PC-9 (cell line): ENCODE results near the gene RASGEF1C.

Source experiments
- EZH2 ChIP-seq: fragments of 200-600 bp; sonication (generic); IDR thresholded peaks from 2 replicates; pipeline ENCODE4 v1.8.0; 2017; ENCODE audit warnings: antibody characterized with exemption, low read depth
- TF ChIP-seq, protein P1 (sequence below): fragments of 200-600 bp; sonication (generic); conservative IDR thresholded peaks from 2 replicates; pipeline ENCODE4 v1.6.1; 2017; ENCODE audit warnings: mixed run types, antibody characterized with exemption, mild to moderate bottlenecking, moderate library complexity

DNA sequence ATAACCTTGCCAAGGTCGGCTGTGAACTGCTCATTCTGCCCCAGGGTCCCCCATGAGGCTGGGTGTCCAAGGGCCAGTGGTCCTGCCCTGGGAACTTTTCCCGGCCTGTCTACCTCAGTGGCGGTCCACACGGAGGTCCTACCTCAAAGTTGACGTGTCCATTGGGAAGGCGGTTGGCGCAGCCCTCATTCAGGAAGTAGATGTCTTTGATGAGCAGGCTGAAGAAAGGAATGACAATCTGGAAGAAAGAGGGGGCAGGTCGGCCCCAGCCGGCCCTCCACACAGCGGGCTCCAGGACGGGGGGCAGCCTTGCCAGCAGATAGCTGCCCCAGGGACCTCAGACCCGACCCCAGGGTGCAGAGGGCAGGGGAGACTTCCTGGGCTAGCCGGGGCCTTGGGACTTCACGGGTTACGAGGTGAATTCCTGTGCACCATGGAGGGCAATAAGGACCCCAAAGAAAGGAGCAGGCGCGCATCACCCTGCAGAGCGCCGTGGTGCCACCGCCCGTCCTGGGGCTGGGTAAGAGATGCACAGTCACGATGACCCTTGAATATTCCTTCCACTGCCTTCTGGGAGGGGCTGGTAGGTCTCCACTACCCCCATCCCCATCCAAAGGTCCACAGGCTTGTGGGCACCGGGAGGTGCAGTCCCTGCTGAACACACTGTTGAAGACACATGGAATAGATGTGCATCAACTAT, 94.6 kb downstream of the RASGEF1C start:
- TF ChIP-seq, protein P1, sequence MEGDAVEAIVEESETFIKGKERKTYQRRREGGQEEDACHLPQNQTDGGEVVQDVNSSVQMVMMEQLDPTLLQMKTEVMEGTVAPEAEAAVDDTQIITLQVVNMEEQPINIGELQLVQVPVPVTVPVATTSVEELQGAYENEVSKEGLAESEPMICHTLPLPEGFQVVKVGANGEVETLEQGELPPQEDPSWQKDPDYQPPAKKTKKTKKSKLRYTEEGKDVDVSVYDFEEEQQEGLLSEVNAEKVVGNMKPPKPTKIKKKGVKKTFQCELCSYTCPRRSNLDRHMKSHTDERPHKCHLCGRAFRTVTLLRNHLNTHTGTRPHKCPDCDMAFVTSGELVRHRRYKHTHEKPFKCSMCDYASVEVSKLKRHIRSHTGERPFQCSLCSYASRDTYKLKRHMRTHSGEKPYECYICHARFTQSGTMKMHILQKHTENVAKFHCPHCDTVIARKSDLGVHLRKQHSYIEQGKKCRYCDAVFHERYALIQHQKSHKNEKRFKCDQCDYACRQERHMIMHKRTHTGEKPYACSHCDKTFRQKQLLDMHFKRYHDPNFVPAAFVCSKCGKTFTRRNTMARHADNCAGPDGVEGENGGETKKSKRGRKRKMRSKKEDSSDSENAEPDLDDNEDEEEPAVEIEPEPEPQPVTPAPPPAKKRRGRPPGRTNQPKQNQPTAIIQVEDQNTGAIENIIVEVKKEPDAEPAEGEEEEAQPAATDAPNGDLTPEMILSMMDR: no peak
- TF ChIP-seq EZH2: no peak
